Measurements from ENCODE around the gene MICU1. TPM values are rescaled to one million over a fixed set of nuclear protein-coding genes. Genes with fewer than 3 reads are reported as not detected.

The MICU1 gene
- total and polyA plus RNA-seq, 9 donors: 29.9 to 117 (median 44.5) TPM

DNA sequence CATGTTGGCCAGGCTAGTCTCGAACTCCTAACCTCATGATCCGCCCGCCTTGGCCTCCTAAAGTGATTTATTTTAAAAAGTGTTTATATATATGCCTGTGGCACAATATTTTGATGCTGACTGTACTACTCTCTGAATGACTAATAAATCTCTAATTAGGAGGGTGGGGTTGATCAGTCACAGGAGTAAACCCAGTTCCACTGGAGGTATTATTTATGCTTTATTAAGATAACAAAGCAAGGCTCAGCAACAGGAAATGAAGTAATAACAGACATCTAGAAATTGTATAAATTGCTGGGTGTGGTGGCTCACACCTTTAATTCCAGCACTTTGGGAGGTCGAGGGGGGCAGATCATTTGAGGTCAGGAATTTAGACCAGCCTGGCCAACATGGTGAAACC lies 40.0 kb upstream of the MICU1 start:
- no peak for TF ChIP-seq POLR2A (IDR thresholded peaks at IDR 0.05)
- TF ChIP-seq EP300 (IDR thresholded peaks at IDR 0.05): no peak
- Histone ChIP-seq H3K4me3 (no peak overlapping the region), H3K4me1 (ENCODE audit: insufficient read depth) (no peaks in the 10 kb centered on the region), H3K36me3 (no peaks in the 10 kb centered on the region), H3K27me3 (no peaks in the 10 kb centered on the region), H3K27ac (no peak overlapping the region), H3K9me3 (no peaks in the 10 kb centered on the region)
- DNase-seq: no peak
- WGBS, 3 donors: 85 to 96% (median 88%) methylated on average over 4 of the region's 4 CpGs
- intact Hi-C loops (cut with DNase I): no loop called here

DNA sequence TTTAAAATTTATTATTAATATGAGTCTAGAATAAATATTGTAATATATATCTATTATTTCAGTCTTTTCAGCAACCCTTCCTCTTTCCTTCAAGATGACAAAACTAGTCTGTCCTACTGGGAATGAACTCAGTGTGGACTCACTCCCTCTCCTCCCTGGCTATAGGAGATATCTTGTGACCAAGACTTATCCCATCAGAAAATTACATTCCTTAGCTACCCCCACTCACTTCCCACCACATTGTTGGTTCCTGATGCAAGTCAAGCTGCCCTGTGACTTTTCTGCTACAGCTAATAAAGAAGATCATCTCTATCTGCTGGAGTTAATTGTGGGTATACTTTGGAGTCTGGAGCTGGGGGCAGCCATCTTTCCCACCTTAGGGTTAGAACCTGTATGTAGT lies 38.1 kb upstream of the MICU1 start:
- H3K4me3 ChIP-seq: no peak overlapping the region
- no peaks in the 10 kb centered on the region for H3K36me3 ChIP-seq
- H3K27me3 ChIP-seq: no peaks in the 10 kb centered on the region
- DNase-seq: no peak
- no peaks in the 10 kb centered on the region for H3K9me3 ChIP-seq
- no peak for TF ChIP-seq POLR2A (IDR thresholded peaks at IDR 0.05)
- TF ChIP-seq, protein P1, sequence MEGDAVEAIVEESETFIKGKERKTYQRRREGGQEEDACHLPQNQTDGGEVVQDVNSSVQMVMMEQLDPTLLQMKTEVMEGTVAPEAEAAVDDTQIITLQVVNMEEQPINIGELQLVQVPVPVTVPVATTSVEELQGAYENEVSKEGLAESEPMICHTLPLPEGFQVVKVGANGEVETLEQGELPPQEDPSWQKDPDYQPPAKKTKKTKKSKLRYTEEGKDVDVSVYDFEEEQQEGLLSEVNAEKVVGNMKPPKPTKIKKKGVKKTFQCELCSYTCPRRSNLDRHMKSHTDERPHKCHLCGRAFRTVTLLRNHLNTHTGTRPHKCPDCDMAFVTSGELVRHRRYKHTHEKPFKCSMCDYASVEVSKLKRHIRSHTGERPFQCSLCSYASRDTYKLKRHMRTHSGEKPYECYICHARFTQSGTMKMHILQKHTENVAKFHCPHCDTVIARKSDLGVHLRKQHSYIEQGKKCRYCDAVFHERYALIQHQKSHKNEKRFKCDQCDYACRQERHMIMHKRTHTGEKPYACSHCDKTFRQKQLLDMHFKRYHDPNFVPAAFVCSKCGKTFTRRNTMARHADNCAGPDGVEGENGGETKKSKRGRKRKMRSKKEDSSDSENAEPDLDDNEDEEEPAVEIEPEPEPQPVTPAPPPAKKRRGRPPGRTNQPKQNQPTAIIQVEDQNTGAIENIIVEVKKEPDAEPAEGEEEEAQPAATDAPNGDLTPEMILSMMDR (IDR thresholded peaks at IDR 0.05): no peak
- TF ChIP-seq EP300 (IDR thresholded peaks at IDR 0.05): no peak
- H3K27ac ChIP-seq: no peak overlapping the region
- H3K4me1 ChIP-seq (ENCODE audit: insufficient read depth): peaks cover 2% of the 10 kb centered on the region
- intact Hi-C loops (cut with DNase I): no loop called here

DNA sequence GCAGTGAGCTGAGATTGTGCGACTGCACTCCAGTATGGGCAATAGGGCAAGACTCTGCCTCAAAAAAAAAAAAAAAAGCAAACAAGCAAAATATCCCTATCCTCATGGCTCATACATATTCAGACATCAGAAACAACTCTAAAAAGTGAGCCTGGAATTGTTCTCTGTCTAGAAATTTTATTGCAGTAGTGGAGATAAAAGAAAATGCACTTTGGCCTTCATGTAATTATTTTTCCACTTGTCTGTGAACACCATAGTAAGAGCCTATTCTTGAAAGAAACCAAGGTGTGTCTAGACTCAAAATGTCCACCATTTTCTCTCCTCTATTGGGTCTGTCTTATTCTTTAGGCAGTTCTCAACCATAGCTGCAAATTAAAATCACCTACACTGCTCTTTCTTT lies 35.6 kb upstream of the MICU1 start:
- Histone ChIP-seq H3K27me3 (no peaks in the 10 kb centered on the region), H3K4me3 (no peak overlapping the region), H3K9me3 (no peaks in the 10 kb centered on the region), H3K4me1 (ENCODE audit: insufficient read depth) (peaks cover 2% of the 10 kb centered on the region), H3K36me3 (no peaks in the 10 kb centered on the region), H3K27ac (no peak overlapping the region)
- 89 to 93% (median 90%) methylated on average over 1 of the region's 1 CpG for WGBS, 3 donors
- no peak for TF ChIP-seq EP300 (IDR thresholded peaks at IDR 0.05)
- TF ChIP-seq, protein P1 (IDR thresholded peaks at IDR 0.05): no peak
- TF ChIP-seq POLR2A (IDR thresholded peaks at IDR 0.05): no peak
- intact Hi-C loops (cut with DNase I): no loop called here
- DNase-seq: no peak

DNA sequence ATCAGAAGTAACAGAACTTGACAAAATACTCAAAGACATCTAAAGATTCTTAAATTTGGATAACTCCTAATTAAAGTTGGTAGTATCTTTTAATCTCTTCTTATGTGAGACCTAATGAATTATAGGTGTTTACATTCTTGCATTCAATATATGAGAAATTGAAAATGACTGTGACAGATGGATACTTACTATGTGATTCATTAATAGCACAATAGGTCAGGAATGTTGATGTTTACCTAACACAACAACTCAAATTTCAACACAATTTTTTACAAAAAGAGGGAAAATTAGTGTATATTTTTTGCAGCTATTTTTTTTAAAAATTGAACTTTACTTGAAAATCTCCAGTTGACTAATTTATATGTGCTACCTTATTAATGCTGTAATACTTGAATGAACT lies 34.3 kb upstream of the MICU1 start:
- Histone ChIP-seq H3K9me3 (no peaks in the 10 kb centered on the region), H3K27ac (no peak overlapping the region), H3K36me3 (no peaks in the 10 kb centered on the region), H3K4me1 (ENCODE audit: insufficient read depth) (peaks cover 2% of the 10 kb centered on the region), H3K27me3 (no peaks in the 10 kb centered on the region), H3K4me3 (no peak overlapping the region)
- no peak for DNase-seq
- TF ChIP-seq POLR2A (IDR thresholded peaks at IDR 0.05) (no peak), EP300 (IDR thresholded peaks at IDR 0.05) (no peak)
- TF ChIP-seq, protein P1 (IDR thresholded peaks at IDR 0.05): no peak
- intact Hi-C loops (cut with DNase I): no loop called here

DNA sequence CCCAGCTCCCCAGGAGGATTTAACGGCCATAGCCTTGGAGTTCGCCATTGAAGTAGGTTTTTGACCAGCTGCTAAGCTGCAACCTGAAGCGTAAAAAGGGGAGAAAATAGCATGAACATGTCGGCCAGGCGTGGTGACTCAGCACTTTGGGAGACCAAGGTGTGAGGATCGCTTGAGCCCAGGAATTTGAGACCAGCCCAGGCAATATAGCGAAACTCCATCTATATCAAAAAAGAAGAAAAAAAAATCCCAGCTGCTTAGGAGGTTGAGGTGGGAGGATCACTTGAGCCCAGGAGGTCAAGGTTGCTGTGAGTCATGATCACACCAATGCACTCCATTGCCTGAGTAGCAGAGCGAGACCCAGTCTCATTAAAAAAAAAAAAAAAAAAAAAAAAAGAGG lies 33.8 kb upstream of the MICU1 start:
- 55 to 72% (median 60%) methylated on average over 8 of the region's 8 CpGs for WGBS, 3 donors
- Histone ChIP-seq H3K36me3 (no peaks in the 10 kb centered on the region), H3K9me3 (no peaks in the 10 kb centered on the region), H3K4me1 (ENCODE audit: insufficient read depth) (peaks cover 2% of the 10 kb centered on the region), H3K27ac (no peak overlapping the region), H3K4me3 (no peak overlapping the region), H3K27me3 (no peaks in the 10 kb centered on the region)
- TF ChIP-seq, protein P1 (IDR thresholded peaks at IDR 0.05): no peak
- TF ChIP-seq EP300 (IDR thresholded peaks at IDR 0.05) (no peak), POLR2A (IDR thresholded peaks at IDR 0.05) (no peak)
- DNase-seq: peak in 2 of 5 donors; percentile 17 to 36
- intact Hi-C loops (cut with DNase I): no loop called here

Measured in ovary (tissue), 9 donors.